Measurements from ENCODE around the gene VEPH1.

DNA sequence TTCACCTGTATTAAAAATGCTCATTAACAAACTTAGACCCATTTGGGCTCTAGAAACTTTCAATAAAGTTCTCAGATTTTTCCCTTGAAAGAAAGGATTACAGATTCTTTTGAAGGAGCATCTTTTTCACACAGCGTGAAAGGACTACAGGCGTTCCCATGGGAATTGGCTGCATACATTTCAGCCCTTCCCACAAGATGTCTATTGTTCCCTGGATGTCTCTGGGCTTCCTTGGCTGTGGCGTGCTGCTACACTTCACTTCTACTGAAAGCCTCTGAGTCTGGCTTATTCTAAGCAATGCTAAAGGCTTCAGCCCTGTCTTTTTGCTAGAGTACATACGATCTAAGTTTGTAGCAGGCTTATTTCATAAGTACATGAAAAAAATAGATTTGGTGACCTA, 1.4 kb downstream of the VEPH1 start:
- TF ChIP-seq POLR2A (IDR thresholded peaks at IDR 0.05; ENCODE audit: low read depth, low read length), result no peak
- no peak for TF ChIP-seq POLR2AphosphoS5 (IDR thresholded peaks at IDR 0.05; ENCODE audit: low read depth, low read length)
- no peak for TF ChIP-seq TAF1 (IDR thresholded peaks at IDR 0.05; ENCODE audit: low read depth, low read length)
- TF ChIP-seq SPI1 (IDR thresholded peaks at IDR 0.05; ENCODE audit: low read depth, low read length), result no peak
